GM12873 (cell line): ENCODE measurements around the gene PYGL.

Experiments used
- TF ChIP-seq, protein P1 (sequence below): IDR thresholded peaks from 2 replicates; pipeline ENCODE4 v1.5.1; 2012; ENCODE audit warnings: low read depth, mild to moderate bottlenecking, moderate library complexity, low read length, control low read depth; ENCODE audit not compliant: insufficient read depth; ENCODE audit errors: missing control alignments

The PYGL gene

DNA sequence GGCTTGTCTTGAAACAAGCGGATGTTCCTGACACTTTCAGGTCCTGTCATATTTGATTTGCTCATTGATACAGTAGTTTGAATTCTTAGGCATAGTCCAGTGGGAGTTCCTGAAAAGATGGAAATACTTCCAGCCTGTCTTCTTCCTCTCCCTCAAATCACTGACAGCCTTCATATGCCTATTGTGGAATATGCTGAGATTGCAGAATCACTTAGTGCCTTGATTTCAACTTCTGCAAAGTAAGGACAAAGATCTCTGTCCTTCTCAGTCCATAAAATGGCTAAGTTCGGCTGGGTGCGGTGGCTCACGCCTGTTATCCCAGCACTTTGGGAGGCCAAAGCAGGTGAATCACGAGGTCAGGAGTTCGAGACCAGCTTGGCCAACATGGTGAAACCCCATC is 6.7 kb upstream of the PYGL start:
- TF ChIP-seq, protein P1, sequence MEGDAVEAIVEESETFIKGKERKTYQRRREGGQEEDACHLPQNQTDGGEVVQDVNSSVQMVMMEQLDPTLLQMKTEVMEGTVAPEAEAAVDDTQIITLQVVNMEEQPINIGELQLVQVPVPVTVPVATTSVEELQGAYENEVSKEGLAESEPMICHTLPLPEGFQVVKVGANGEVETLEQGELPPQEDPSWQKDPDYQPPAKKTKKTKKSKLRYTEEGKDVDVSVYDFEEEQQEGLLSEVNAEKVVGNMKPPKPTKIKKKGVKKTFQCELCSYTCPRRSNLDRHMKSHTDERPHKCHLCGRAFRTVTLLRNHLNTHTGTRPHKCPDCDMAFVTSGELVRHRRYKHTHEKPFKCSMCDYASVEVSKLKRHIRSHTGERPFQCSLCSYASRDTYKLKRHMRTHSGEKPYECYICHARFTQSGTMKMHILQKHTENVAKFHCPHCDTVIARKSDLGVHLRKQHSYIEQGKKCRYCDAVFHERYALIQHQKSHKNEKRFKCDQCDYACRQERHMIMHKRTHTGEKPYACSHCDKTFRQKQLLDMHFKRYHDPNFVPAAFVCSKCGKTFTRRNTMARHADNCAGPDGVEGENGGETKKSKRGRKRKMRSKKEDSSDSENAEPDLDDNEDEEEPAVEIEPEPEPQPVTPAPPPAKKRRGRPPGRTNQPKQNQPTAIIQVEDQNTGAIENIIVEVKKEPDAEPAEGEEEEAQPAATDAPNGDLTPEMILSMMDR: no peak

DNA sequence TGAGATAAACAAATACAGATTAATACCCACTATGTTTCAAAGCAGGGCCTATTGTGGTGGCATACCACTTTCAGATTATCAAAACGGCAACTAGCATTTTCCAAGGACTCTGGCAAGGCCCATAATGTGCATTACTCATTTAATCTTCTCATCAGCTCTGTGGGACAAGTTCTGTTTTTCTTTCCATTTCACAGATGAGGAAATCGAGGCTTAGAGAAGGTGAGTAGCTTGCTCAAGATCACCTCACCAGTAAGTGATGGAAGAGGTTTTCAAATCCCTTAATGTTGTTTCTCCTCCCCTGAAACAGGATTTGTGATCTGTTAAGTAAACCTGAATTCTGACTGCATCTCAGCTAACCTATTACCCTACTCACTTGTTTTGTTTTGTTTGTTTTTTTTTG is 3.9 kb upstream of the PYGL start:
- TF ChIP-seq, protein P1: no peak

DNA sequence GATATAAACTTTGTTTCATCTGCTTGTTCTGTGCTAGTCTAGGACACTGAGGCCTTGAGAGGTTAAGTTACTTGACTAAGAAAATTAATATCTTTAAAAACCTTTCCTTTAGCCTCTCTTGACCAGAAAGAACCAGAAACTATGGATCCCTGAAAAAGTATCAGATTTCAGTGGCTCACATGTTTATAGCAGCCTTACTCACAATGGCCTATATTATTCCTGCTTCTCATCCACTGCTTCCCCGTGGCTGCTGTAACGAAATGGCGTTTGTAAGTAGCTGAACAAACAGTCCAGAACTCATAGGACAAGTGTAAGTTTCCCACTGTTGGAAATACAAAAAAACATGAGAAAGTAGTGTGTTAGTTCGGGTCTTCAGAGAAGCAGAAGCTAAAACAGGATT is 3.2 kb upstream of the PYGL start:
- TF ChIP-seq, protein P1: no peak

DNA sequence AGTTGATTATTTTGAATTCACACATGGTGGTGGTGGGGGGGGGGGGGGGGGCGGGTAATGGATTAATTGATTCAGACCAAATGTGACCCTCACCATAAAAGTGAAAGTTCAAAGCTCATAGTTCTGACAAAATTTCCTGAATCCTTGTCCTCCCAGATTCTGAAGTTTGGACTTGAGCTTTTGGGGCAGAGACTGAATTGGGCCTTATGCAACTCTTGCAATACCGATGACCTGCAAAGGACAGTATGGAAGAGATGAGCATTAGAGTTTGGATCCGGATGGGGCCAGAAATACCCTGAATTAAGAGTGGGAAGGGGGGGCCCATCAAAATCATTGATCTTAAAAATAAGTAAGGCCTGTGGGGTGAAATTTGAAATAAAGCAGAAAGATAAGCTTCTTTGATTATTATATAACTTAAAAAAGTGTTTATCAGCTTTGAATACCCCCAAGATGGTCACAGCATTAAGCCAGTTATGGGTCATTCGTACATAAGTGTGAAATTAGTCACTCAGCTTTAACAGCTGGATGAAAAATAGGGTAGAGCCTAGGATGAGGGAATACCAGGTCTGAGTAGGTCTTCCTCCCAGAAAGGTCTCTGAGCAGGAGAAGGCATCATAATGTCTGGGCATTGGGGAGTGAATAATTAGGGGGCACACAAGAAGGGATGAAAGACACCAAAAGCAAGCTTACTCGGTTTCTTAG is 2.1 kb upstream of the PYGL start:
- TF ChIP-seq, protein P1: no peak

DNA sequence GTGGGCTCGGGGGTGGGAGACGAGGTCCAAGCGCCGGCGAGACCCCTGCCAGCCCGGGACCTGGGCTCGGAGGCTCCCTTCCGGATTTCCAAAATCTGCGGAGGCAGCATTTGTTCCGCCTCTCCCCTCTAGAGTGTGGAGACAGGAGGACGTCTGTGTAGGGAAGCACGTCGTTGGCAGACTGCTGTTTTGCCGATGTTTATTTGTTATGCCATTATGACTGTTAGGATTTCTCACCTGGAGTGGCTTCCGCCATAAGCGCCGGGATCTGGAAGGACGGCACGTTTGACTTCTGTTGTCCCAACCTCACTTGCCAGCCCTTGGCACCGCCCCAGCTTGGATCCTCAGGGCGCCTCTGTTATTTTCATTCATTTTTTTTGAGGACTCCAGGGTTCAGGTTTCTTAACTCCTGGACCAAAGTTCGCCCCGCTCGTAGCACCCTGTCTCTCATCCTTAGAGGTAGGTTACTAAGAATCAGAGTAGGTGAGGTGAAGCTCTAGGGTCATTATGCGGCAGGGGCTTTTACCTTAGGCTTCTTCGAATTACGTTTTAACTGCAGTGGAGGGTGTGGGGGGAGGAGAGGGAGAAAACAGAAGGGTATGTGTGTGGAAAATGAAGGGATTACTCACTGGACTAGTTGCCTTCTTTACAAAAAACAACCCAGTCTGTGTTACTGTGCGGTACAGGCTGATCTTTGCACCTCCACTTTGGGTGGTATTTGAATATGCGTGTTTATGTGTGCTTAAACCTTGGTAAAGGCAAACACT is 547 bp upstream of the PYGL start:
- TF ChIP-seq, protein P1: no peak

DNA sequence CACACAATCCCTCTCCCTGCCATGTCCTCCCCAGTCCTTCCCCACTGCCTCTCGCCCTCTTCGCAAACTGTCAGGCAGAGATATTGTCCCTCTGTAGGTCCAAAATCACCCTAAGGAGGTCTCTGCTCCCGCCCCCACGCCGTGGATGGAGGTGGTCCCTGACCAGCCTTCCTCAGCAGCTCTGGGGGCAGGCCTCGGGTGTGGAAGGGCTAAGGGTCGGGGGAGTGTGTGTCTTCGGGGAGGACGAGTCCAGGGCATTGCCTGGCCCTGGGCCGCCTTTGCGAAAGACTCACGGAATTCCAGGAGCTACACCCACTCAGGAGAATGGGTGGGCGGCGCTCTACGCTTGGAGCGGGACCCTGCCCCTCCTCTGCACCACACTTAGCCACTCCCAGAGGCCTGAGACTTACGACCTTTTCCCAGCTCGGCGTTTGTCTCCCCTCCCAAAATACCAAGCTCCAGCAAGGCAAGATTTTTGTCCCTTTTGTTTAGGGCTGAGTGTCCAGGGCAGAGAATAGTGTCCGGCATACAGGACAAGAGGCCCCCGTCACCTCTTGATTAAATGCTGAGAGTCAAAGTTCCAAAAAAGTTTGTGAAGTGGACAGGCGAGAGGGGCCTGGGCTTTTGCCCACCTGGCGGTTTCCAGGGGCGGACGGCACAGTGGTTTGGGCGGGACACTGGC is 881 bp downstream of the PYGL start:
- TF ChIP-seq, protein P1: no peak

DNA sequence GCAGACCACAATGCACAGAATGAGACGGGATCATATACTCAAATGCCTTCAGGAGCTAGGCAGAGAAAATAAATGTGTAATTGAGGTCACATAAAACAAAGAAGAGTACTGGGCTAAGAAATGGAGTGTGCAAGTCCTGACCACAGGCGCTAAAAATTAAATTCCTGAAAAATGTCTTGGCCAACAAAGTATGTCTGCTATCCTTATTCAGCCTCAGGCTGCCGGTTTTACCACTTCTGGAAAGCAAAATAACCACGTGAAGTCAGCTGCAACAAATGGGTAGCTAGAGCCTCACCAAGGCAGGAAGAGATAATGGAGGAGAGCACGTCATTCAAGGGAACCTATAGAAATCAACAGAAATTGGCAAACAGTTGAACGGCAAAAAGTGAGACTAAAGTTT is 3.1 kb downstream of the PYGL start:
- TF ChIP-seq, protein P1: no peak
